Testis (tissue), 2 donors: ENCODE measurements around the gene OR2A7.
"Not testable (repeated sequence)": the region's sequence is repeated elsewhere in the genome, so short reads cannot be mapped to it uniquely, and the experiment has no call there.

Experiments used
- POLR2A ChIP-seq: fragments of 450-650 bp; IDR thresholded peaks from one replicate; pipeline ENCODE4 v1.6.1; 2017; ENCODE audit warnings: antibody characterized with exemption, mild to moderate bottlenecking, moderate library complexity
- TF ChIP-seq, protein P1 (sequence below), 3 experiments: fragments of 450-650 bp in 2 of 3; fragments of 200-600 bp in 1 of 3; sonication (generic) in 1 of 3; IDR thresholded peaks; one replicate each; pipeline ENCODE4 v1.5.1; 2016 to 2019; ENCODE audit warnings: antibody characterized with exemption in 3 of 3, mild to moderate bottlenecking in 2 of 3, moderate library complexity in 1 of 3

DNA sequence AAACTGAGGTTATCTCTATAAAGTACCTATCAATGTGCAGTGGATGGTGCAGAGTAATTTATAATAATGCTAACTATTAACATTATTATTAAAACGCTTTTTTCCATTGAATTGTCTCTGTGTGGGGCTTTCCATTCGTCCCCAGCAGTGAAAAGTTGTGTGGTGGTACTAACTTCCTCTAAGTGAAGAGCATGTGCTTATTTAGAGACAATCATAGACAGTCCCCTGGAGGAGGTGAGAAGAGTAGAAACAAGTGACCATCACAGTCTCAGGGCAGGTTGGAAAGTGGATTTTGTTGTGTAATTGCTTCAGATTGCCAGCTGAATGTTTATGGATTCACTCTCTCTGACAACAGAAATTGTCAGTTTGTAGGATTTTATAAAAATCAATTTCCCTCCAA, 33.6 kb downstream of the OR2A7 start:
- TF ChIP-seq, protein P1, sequence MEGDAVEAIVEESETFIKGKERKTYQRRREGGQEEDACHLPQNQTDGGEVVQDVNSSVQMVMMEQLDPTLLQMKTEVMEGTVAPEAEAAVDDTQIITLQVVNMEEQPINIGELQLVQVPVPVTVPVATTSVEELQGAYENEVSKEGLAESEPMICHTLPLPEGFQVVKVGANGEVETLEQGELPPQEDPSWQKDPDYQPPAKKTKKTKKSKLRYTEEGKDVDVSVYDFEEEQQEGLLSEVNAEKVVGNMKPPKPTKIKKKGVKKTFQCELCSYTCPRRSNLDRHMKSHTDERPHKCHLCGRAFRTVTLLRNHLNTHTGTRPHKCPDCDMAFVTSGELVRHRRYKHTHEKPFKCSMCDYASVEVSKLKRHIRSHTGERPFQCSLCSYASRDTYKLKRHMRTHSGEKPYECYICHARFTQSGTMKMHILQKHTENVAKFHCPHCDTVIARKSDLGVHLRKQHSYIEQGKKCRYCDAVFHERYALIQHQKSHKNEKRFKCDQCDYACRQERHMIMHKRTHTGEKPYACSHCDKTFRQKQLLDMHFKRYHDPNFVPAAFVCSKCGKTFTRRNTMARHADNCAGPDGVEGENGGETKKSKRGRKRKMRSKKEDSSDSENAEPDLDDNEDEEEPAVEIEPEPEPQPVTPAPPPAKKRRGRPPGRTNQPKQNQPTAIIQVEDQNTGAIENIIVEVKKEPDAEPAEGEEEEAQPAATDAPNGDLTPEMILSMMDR (IDR thresholded peaks at IDR 0.05), result not testable (repeated sequence)
- TF ChIP-seq POLR2A, result not testable (repeated sequence)
